Pancreas (tissue), 10 donors: ENCODE measurements around the gene NPAS1. TPM values are rescaled to one million over a fixed set of nuclear protein-coding genes. Genes with fewer than 3 reads are reported as not detected.
A peak's percentile ranks its signal among the peaks of the same experiment; 100 is the strongest.

ENCODE experiments used
- ATAC-seq, 4 donors: fragments of 200-7000 bp; cut with Tn5 transposase; one replicate each; pipeline versions ENCODE4 v1.8.0 to v1.9.1; 2020; ENCODE audit warnings: mild to moderate bottlenecking in 4 of 4, moderate library complexity in 4 of 4
- DNase-seq, 6 donors: peaks; one replicate each; pipeline ENCODE4 v3.0.0-alpha.2; 2020
- FAIRE-seq: peaks from 2 replicates; lab custom pipeline; 2012; peaks lifted over from hg19 to GRCh38; lab: Jason Lieb, UNC
- H3K27ac ChIP-seq, 4 donors: fragments of 200-600 bp; sonication (generic); 1 replicate in 3 of 4; 2 replicates in 1 of 4; pipeline versions ENCODE4 v1.5.0 to v1.8.0; 2020
- H3K27me3 ChIP-seq, 4 donors: fragments of 200-600 bp; one replicate each; pipeline ENCODE4 v1.8.0; 2021
- H3K36me3 ChIP-seq, 3 donors: fragments of 200-600 bp; sonication (generic) in 1 of 3; one replicate each; pipeline versions ENCODE4 v1.5.0 to v1.8.0; 2020 to 2021
- H3K4me1 ChIP-seq, 3 donors: fragments of 200-600 bp; one replicate each; pipeline ENCODE4 v1.8.0; 2021
- H3K4me3 ChIP-seq, 4 donors: fragments of 200-600 bp; sonication (generic) in 2 of 4; one replicate each; pipeline versions ENCODE4 v1.5.0 to v1.8.0; 2020 to 2021
- H3K9me3 ChIP-seq, 4 donors: fragments of 200-600 bp; one replicate each; pipeline ENCODE4 v1.8.0; 2021
- CTCF ChIP-seq, 4 donors: fragments of 200-600 bp; sonication (generic) in 3 of 4; IDR thresholded peaks; one replicate each; pipeline versions ENCODE4 v1.5.0 to v1.8.0; 2021; ENCODE audit warnings: antibody characterized with exemption in 4 of 4
- WGBS, 2 donors: extraction: QIAGEN DNeasy Blood & Tissue Kit; methylation state at CpG; one replicate each; pipeline ENCODE4 v1.1.7; 2013; 5-methylcytosine and 5-hydroxymethylcytosine counted together
- intact Hi-C, 3 donors: fragments of 100-400 bp; cut with DNase I; formaldehyde crosslinking; loops; one replicate each; pipeline versions ENCODE4 v1.11.1 to v1.14.2; 2022
- polyA plus RNA-seq, 2 donors: library from polyadenylated mRNA; stranded (reverse); fragments of 200-250 nt; gene quantifications; one replicate each; pipeline ENCODE4 v1.2.3, GENCODE V29; 2013
- total RNA-seq, 6 donors: library from RNA; stranded (reverse); fragmentation: NEBNext Ultra II Directional in 4 of 6; extraction: Animal tissue kit (Norgen Biotek cat#: 25700) in 4 of 6; gene quantifications; one replicate each; pipeline versions ENCODE4 v1.2.1 to v1.2.4, GENCODE V29; 2021 to 2023
- donor health status: healthy with polysubstance abuse.
- donor health status: DM: no; HTN: no; CAD: no; lungs with moderate emphysema.
- donor health status: DM: no; HTN: no; CAD: no.
- donor health status: control.
- donor health status: control.
- donor health status: Bipolar disorder and iron deficiency.
- donor health status: DM: yes; HTN: yes; CAD: no.
- donor health status: DM: no; HTN: no; CAD: no.
- donor health status: DM: no; HTN: no; CAD: no.
- donor health status: DM: yes; HTN: yes; CAD: no.

NPAS1 gene
- total and polyA plus RNA-seq, 8 donors = 0.12 to 0.49 (median 0.28) TPM

DNA sequence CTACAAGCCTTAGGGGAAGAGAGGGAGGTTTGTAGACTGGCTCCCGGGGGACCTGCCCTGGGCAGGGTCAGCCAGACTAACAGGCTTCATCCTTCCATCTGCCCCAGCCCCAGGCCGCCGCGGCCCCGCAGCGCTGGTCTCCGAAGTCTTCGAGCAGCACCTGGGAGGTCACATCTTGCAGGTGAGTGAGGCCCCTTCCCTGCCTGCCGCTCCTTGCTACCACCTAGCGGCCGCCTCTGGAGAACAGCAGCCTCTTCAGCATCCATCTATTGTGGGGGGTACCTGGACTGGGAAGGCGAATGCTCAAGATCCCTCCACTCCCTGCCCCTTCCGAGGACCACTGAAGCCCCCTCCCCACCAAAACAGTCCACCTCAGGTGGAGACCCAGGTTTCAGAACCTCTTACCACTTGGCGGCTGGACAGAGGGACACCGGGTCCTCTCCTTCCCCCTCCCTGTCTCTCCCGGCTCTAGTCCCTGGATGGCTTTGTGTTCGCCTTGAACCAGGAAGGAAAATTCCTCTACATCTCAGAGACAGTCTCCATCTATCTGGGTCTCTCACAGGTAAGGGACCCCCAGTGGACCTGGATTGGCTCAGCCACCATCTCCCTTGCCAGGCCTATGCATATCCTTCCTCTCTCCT lies 12.7 kb downstream of the NPAS1 start:
- intact Hi-C loops = no loop called here
- FAIRE-seq = no peak
- H3K9me3 ChIP-seq = no peaks in the 10 kb centered on the region
- WGBS, 2 donors = 10 to 13% methylated on average over 16 to 17 of the region's 17 CpGs
- no peaks in the 10 kb centered on the region for H3K27me3 ChIP-seq
- no peaks in the 10 kb centered on the region for H3K36me3 ChIP-seq
- H3K27ac ChIP-seq = no peak overlapping the region
- DNase-seq = peak in 5 of 6 donors; percentile 48 to 84 (median 68)
- H3K4me1 ChIP-seq = peaks cover 0 to 7% (median 7%) of the 10 kb centered on the region in 3 donors
- H3K4me3 ChIP-seq = no peak overlapping the region
- TF ChIP-seq CTCF (IDR thresholded peaks at IDR 0.05) = peak; percentile 53 to 73 (median 66)
- ATAC-seq = peak in 3 of 4 donors; percentile 50 to 55 (median 52)

DNA sequence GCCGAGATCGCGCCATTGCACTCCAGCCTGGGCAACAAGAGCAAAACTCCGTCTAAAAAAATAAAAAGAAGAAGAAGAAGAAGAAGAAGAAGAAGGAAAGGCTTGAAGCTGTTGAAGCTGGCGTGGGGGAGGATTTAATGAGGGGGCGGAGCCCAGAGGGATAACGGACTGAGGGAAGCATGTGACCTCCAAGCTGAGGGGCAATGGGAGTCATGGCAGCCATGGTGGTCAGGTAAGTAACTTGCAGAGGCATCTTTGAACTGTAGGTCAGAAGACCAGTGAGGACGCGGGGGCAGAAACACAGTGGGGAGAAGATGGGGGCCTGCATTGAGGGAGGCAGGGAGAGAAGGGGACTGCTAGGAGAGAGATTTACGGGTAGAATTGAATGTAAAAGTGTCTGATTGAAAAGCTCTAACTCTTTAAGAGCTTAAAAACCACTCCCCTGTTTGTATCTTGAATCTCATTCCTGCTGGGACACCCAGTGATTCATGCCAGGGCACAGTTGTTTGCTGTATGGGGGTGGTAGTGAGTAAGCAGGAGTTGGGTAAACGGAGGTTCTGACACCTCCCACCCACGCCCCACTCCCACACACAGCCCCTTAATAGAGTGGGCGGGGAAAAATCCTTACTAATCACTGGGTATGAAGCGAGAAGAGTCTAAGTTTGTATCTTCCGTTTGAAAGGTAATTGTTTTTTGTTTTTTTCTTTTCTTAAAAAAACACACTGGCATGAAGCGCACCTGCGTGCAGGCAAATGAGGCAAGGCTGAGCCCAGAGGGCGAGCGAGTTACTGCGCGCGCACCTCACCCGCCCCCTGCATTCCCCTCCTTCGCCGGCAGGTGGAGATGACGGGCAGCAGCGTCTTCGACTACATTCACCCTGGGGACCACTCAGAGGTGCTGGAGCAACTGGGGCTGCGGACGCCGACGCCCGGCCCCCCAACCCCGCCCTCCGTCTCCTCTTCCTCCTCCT lies 15.8 kb downstream of the NPAS1 start:
- peaks cover 0 to 7% (median 7%) of the 10 kb centered on the region in 3 donors for H3K4me1 ChIP-seq
- WGBS, 2 donors = 10 to 11% methylated on average over 35 of the region's 35 CpGs
- intact Hi-C loops = no loop called here
- ATAC-seq = peak; percentile 92 to 98 (median 96)
- no peaks in the 10 kb centered on the region for H3K36me3 ChIP-seq
- H3K27me3 ChIP-seq = no peaks in the 10 kb centered on the region
- TF ChIP-seq CTCF (IDR thresholded peaks at IDR 0.05) = peak; percentile 90 to 98 (median 96)
- peak overlapping the region in 2 of 4 donors; percentile 8 to 44 for H3K27ac ChIP-seq
- H3K4me3 ChIP-seq = peak overlapping the region; percentile 7 to 53 (median 27)
- FAIRE-seq = no peak
- peak; percentile 79 to 98 (median 92) for DNase-seq
- no peaks in the 10 kb centered on the region for H3K9me3 ChIP-seq

DNA sequence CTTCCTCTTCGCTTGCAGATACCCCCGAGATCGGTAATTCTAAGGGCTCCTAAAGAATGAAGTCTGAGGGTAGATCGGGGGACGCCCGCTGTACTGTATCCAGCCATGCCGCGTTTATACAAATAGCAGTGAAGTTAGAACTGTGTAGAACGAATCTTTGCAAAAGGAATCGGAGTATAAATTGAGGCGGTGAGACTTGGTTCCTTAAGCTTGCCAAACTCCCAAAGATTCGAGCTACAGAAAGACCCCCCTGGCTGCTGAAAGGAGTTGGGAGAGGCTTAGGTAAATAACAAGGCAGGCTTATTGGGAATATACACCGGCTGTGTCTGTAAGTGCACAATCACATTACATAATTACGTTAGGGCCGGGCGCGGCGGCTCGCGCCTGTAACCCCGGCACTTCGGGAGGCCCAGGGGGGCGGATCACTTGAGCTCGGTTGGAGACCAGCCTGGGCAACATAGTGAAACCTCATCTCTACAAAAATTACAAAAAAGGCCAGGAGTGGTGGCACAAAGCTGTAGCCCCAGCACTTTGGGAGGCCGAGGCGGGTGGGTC lies 16.5 kb downstream of the NPAS1 start:
- Histone ChIP-seq H3K4me1 (peaks cover 0 to 7% (median 7%) of the 10 kb centered on the region in 3 donors), H3K4me3 (peak overlapping the region; percentile 7 to 53 (median 27)), H3K27ac (peak overlapping the region in 3 of 4 donors; percentile 8 to 44 (median 18)), H3K9me3 (no peaks in the 10 kb centered on the region), H3K27me3 (no peaks in the 10 kb centered on the region), H3K36me3 (no peaks in the 10 kb centered on the region)
- WGBS, 2 donors = 6 to 8% methylated on average over 25 to 26 of the region's 26 CpGs
- FAIRE-seq (no peak), ATAC-seq (peak; percentile 51 to 72 (median 66)), DNase-seq (peak in 3 of 6 donors; percentile 42 to 66 (median 52))
- intact Hi-C loops = no loop called here
- no peak for TF ChIP-seq CTCF (IDR thresholded peaks at IDR 0.05)

DNA sequence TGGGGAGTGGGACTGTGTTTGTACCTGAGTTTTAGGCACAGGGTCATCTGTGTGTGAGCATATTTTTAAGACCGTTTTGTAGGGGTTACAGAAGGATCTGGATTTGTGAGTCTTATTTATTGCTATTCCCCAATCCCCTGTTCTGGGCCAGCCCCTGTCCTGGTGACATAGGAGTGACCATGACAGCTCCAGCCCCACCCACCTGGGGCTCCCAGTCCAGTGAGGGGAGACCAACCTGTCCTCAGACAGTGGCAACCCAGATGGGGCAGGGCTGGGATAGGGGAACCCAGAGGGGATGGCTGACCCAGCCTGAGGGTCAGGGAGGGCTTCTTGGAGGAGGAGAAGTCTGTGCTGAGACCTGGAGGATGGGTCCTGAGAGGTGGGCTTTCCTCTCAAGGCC lies 18.1 kb downstream of the NPAS1 start:
- intact Hi-C loops = no loop called here

More for the DNA sequence above, 18.1 kb downstream of the NPAS1 start:
- no peaks in the 10 kb centered on the region for H3K36me3 ChIP-seq
- no peak for TF ChIP-seq CTCF (IDR thresholded peaks at IDR 0.05)
- no peak for FAIRE-seq
- H3K27ac ChIP-seq = no peak overlapping the region
- H3K4me1 ChIP-seq = peaks cover 0 to 7% (median 7%) of the 10 kb centered on the region in 3 donors
- 25 to 50% methylated on average over 1 of the region's 1 CpG for WGBS, 2 donors
- peak in 1 of 6 donors; percentile 59 for DNase-seq
- H3K9me3 ChIP-seq = no peaks in the 10 kb centered on the region
- H3K27me3 ChIP-seq = no peaks in the 10 kb centered on the region
- ATAC-seq = no peak
- no peak overlapping the region for H3K4me3 ChIP-seq
